PC-3 (cell line): ENCODE data around the gene SIGLEC15. TPM values are rescaled to one million over a fixed set of nuclear protein-coding genes. Genes with fewer than 3 reads are reported as not detected.

Experiments
- ATAC-seq: fragments of 200-7000 bp; cut with Tn5 transposase; 2 replicates; pipeline ENCODE4 v1.9.1; 2020; ENCODE audit warnings: mild to moderate bottlenecking, moderate library complexity
- BruUV-seq: library from RNA; stranded (reverse); fragments of 400-500 nt; replicated peaks from 2 replicates; lab custom pipeline; 2021; lab: Mats Ljungman, UMichigan
- CTCF ChIA-PET: fragments of 300-600 bp; sonication (Branson Sonifier 250); formaldehyde crosslinking; loops from one replicate; lab custom pipeline; 2022; ENCODE audit warnings: antibody characterized with exemption; lab: Charles Lee
- POLR2A ChIA-PET: fragments of 300-600 bp; sonication (Branson Sonifier 250); formaldehyde crosslinking; loops from one replicate; lab custom pipeline; 2022; ENCODE audit warnings: antibody characterized with exemption; ENCODE audit not compliant: unreplicated experiment; lab: Charles Lee
- DNase-seq: peaks from one replicate; pipeline ENCODE4 v3.0.0-alpha.2; 2015
- H2AFZ ChIP-seq: fragments of 300-600 bp; sonication (generic); 2 replicates; pipeline ENCODE4 v1.6.0; 2016; ENCODE audit warnings: antibody characterized with exemption, low read length
- H3F3A ChIP-seq: fragments of 300-600 bp; sonication (generic); one replicate; pipeline ENCODE4 v1.6.0; 2017; ENCODE audit warnings: antibody characterized with exemption, low read length, control low read depth, mild to moderate bottlenecking; ENCODE audit not compliant: unreplicated experiment
- H3K27ac ChIP-seq: fragments of 300-600 bp; sonication (generic); 2 replicates; pipeline ENCODE4 v1.5.1; 2016; ENCODE audit warnings: mild to moderate bottlenecking, low read length
- H3K27me3 ChIP-seq: fragments of 300-600 bp; sonication (generic); 2 replicates; pipeline ENCODE4 v1.6.1; 2016; ENCODE audit warnings: low read length, mixed read lengths
- H3K36me3 ChIP-seq: fragments of 300-600 bp; sonication (generic); 2 replicates; pipeline ENCODE4 v1.6.1; 2016; ENCODE audit warnings: low read depth, mixed run types, low read length, mixed read lengths
- H3K4me1 ChIP-seq: fragments of 300-600 bp; sonication (generic); 2 replicates; pipeline ENCODE4 v1.5.1; 2016; ENCODE audit warnings: low read length; ENCODE audit not compliant: insufficient read depth
- H3K4me2 ChIP-seq: fragments of 300-600 bp; sonication (generic); 2 replicates; pipeline ENCODE4 v1.6.0; 2016; ENCODE audit warnings: low read length
- H3K4me3 ChIP-seq: fragments of 300-600 bp; sonication (generic); 2 replicates; pipeline ENCODE4 v1.5.1; 2016; ENCODE audit warnings: mild to moderate bottlenecking, low read length, mixed read lengths
- H3K79me2 ChIP-seq: fragments of 300-600 bp; sonication (generic); 2 replicates; pipeline ENCODE4 v1.6.1; 2017; ENCODE audit warnings: low read length, mixed read lengths
- H3K9ac ChIP-seq: fragments of 300-600 bp; sonication (generic); 2 replicates; pipeline ENCODE4 v1.6.0; 2016; ENCODE audit warnings: mild to moderate bottlenecking, low read length
- H3K9me2 ChIP-seq: fragments of 300-600 bp; sonication (generic); replicated peaks from 2 replicates; pipeline ENCODE4 v1.6.1; 2016; ENCODE audit warnings: mixed run types, low read length, mixed read lengths
- H3K9me3 ChIP-seq: fragments of 300-600 bp; sonication (generic); 2 replicates; pipeline ENCODE4 v1.6.1; 2016; ENCODE audit warnings: low read length, mixed read lengths
- H4K20me1 ChIP-seq: fragments of 300-600 bp; sonication (generic); 2 replicates; pipeline ENCODE4 v1.6.1; 2016; ENCODE audit warnings: low read length, mixed read lengths
- CTCF ChIP-seq: fragments of 300-600 bp; sonication (generic); conservative IDR thresholded peaks from 2 replicates; pipeline ENCODE4 v1.5.1; 2017; ENCODE audit warnings: antibody characterized with exemption, low read depth, mild to moderate bottlenecking, low read length
- EZH2 ChIP-seq: fragments of 300-600 bp; sonication (generic); IDR thresholded peaks from one replicate; pipeline ENCODE4 v1.6.1; 2017; ENCODE audit warnings: antibody characterized with exemption, mild to moderate bottlenecking, low read length; ENCODE audit not compliant: unreplicated experiment
- EZH2phosphoT487 ChIP-seq: fragments of 300-600 bp; sonication (generic); IDR thresholded peaks from 2 replicates; pipeline ENCODE4 v1.6.1; 2018; ENCODE audit warnings: mild to moderate bottlenecking, antibody characterized with exemption, low read length, borderline replicate concordance
- intact Hi-C: fragments of 100-400 bp; cut with micrococcal nuclease; formaldehyde crosslinking; loops from 2 replicates; pipeline ENCODE4 v1.9.0; 2023
- total RNA-seq: library from RNA; depleted of rRNA; stranded (reverse); fragments of >200 nt; gene quantifications from 2 replicates; pipeline ENCODE4 v1.2.3, GENCODE V29; 2014

SIGLEC15 gene
- total RNA-seq, 1 experiment from 2014 or later: 2.0 TPM

GRCh38 chr18:45874491-45875184 is 49.2 kb downstream of the SIGLEC15 start:
- Histone ChIP-seq H3K9me3 (no peaks in the 10 kb centered on the region), H3K79me2 (no peaks in the 10 kb centered on the region), H3F3A (no peaks in the 10 kb centered on the region), H3K9me2 (no peaks in the 10 kb centered on the region), H3K9ac (no peak overlapping the region), H2AFZ (no peak overlapping the region), H3K4me3 (no peak overlapping the region), H3K4me2 (no peak overlapping the region), H3K27ac (no peak overlapping the region), H4K20me1 (no peaks in the 10 kb centered on the region), H3K36me3 (no peaks in the 10 kb centered on the region), H3K27me3 (no peaks in the 10 kb centered on the region), H3K4me1 (peaks cover 4% of the 10 kb centered on the region; the same call in 1 of the 2 replicates)
- no peak for TF ChIP-seq EZH2phosphoT487
- TF ChIP-seq EZH2: no peak
- TF ChIP-seq CTCF: no peak
- no TSS peak for BruUV-seq
- CTCF ChIA-PET: no interaction called here
- intact Hi-C loops: no loop called here
- ATAC-seq: no peak
- no peak for DNase-seq
- POLR2A ChIA-PET: no interaction called here

- POLR2A ChIA-PET: no interaction called here
Observed at GRCh38 chr18:45876161-45876560, 50.7 kb downstream of the SIGLEC15 start.

More at GRCh38 chr18:45876161-45876560, 50.7 kb downstream of the SIGLEC15 start:
- Histone ChIP-seq H2AFZ (no peak overlapping the region), H3K4me3 (no peak overlapping the region), H3K36me3 (no peaks in the 10 kb centered on the region; the same call in 1 of the 2 replicates), H3F3A (no peaks in the 10 kb centered on the region), H3K9me3 (no peaks in the 10 kb centered on the region), H3K9me2 (no peaks in the 10 kb centered on the region), H3K9ac (no peak overlapping the region), H4K20me1 (no peaks in the 10 kb centered on the region), H3K27ac (no peak overlapping the region), H3K4me2 (no peak overlapping the region), H3K4me1 (peaks cover 4% of the 10 kb centered on the region; the same call in 1 of the 2 replicates), H3K27me3 (no peaks in the 10 kb centered on the region), H3K79me2 (no peaks in the 10 kb centered on the region)
- ATAC-seq: no peak
- CTCF ChIA-PET: no interaction called here
- TF ChIP-seq EZH2 (no peak), EZH2phosphoT487 (no peak), CTCF (no peak)
- no peak for DNase-seq
- no TSS peak for BruUV-seq
- intact Hi-C loops: loop anchor here (2.0 kb wide), 1 partner anchor 73 kb away; no protein-coding TSS in a partner anchor
